Panc1 (cell line): Measurements from ENCODE around the gene EFCC1.

ENCODE experiments used
- CTCF ChIP-seq: fragments of 450-650 bp; IDR thresholded peaks from 2 replicates; pipeline ENCODE4 v1.5.1; 2017; ENCODE audit warnings: mild to moderate bottlenecking
- POLR2AphosphoS5 ChIP-seq: IDR thresholded peaks from 2 replicates; pipeline ENCODE4 v1.6.1; 2012; ENCODE audit warnings: mild to moderate bottlenecking, low read depth, low read length, moderate library complexity
- REST ChIP-seq, 2 experiments: IDR thresholded peaks; 2 replicates each; pipeline ENCODE4 v1.6.1; 2011 to 2012; ENCODE audit warnings: low read depth in 2 of 2, control low read depth in 1 of 2, low read length in 1 of 2, mild to moderate bottlenecking in 1 of 2, moderate library complexity in 1 of 2; ENCODE audit not compliant: insufficient read depth in 1 of 2

GRCh38 chr3:129070086-129070885 is 69.2 kb downstream of the EFCC1 start:
- no peak for TF ChIP-seq CTCF
- no peak for TF ChIP-seq POLR2AphosphoS5
- TF ChIP-seq REST (IDR thresholded peaks at IDR 0.05; ENCODE audit: insufficient read depth in 1 of 2, low read depth in 2 of 2, low read length in 1 of 2) = no peak
